ENCODE measurements around the gene MAGEA11.

- TF ChIP-seq POLR2A (IDR thresholded peaks at IDR 0.05; ENCODE audit: low read depth, low read length) (no peak), SPI1 (IDR thresholded peaks at IDR 0.05; ENCODE audit: low read depth, low read length) (no peak), POLR2AphosphoS5 (IDR thresholded peaks at IDR 0.05; ENCODE audit: low read depth, low read length) (no peak), TAF1 (IDR thresholded peaks at IDR 0.05; ENCODE audit: low read depth, low read length) (no peak)
These were observed 5.9 kb downstream of the MAGEA11 start for GRCh38 chrX:149717803-149718202.
